ENCODE measurements around the gene RRP7A.
A peak's percentile ranks its signal among the peaks of the same experiment; 100 is the strongest.
"Not testable (repeated sequence)": the region's sequence is repeated elsewhere in the genome, so short reads cannot be mapped to it uniquely, and the experiment has no call there.

Gene RRP7A

DNA sequence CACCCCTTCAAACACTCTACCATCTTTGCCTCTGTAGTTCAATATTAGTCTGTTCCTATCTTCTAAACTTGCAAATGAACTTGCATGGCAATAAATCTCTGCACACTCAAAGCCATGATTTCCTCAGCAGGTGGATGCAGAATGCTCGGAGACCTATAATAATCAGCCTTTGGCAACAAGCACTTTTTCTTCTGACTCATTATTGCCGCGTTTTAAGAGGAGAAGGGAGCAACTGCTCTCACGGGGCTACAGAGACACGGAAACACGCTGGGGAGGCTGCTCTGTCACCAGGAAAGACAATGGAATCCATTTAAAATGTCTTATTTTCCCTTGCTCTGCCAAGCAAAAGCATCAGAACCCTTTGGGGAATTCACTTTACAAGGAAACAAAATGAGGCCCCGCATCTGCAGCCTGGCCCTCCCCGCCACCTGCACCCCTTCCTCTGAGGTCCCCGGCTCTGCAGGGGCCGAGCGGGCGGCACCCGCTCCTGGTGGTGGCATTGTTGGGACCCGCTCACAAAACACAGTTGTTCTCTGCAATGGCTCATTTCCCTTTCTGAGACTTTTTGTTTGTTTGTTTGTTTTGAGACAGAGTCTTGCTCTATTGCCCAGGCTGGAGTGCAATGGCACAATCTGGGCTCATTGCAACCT lies 15.6 kb upstream of the RRP7A start:
- not testable (repeated sequence) for DNase-seq

DNA sequence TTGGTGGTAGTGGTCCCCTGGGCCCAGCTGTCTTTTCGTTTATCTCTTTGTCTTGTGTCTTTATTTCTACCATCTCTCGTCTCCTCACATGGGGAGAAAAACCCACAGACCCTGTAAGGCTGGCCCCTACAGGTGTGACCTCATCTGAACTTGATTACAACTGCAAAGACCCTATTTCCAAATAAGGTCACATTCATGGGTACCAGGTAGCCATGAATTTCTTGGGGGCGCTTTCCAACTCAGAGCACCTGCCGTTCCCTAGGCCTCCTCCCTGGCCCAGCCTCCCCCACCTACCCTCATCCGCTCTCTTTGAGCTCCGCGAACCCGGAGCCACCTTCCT lies 14.0 kb upstream of the RRP7A start:
- DNase-seq, result no peak

DNA sequence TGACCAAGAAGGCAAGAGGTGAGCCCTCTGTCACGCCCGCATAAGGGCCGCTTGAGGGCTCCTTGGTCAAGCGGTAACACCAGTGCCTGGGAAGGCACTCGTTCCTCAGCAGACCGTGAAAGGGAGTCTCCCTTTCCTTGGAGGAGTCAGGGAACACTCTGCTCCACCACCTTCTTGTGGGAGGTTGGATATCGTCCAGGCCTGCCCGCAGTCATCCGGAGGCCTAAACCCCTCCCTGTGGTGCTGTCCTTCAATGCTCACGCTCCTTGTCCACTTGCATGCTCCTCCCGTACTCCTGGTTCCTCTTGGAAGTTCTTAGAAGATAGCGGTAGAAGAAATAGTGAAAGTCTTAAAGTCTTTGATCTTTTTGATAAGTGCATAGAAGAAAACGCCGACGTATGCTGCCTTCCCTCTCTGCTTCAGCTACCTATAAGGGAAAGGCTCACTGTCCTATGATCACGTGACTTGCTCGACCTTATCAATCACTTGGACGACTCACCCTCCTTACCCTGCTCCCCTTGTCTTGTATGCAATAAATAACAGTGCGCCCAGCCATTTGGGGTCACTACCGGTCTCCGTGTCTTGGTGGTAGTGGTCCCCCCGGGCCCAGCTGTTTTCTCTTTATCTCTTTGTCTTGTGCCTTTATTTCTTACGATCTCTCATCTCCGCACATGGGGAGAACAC lies 11.9 kb upstream of the RRP7A start:
- not testable (repeated sequence) for DNase-seq

DNA sequence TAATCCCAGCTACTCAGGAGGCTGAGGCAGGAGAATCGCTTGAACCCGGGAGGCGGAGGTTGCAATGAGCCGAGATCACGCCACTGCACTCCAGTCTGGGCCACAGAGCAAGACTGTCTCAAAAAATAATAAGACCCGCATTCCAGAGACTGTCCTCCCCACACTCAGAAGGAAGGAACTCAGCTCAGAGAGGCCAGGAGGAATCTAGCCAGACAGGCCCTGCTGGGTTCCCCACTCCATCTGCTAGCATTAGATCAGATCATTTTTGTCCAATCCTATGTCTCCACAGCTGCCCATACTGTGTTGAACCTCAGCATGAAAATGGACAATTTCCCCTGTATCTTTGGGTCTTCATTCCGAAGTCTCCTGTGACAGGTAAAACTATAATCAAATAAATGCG lies 9.8 kb upstream of the RRP7A start:
- DNase-seq, result not testable (repeated sequence)

DNA sequence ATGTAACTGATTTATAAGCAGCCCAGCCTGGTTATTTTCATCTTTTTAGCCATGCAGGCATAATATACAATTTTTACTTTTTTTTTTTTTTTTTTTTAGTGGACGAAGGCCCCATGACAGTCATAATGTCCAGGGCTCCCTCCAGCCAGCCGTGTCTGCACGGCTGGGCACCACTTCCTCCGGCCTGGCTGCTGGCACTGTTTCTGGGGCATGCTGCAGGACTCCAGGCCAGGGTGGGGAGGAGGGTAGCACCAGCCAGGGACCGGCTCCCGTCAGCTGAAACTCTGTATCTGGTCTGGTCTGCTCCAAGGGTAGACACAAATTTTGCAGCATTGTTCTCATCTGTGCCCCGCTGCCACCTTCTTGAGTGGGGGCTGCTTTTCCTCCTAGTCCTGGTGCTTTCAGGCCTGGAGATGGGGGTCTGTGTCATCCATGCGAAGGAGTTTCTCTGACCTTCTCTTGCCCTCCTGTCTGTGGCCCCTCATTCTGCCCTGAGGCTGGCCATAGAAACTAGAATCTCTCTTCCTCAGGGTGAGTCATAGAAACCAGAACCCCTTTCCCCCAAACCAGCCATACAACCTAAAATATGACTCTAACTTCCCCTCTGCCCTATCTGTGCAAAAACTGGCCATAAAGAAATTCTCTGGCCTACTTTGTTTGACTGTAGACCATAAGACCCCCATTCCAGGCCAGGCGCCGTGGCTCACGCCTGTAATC lies 9.2 kb upstream of the RRP7A start:
- DNase-seq, result no peak

DNA sequence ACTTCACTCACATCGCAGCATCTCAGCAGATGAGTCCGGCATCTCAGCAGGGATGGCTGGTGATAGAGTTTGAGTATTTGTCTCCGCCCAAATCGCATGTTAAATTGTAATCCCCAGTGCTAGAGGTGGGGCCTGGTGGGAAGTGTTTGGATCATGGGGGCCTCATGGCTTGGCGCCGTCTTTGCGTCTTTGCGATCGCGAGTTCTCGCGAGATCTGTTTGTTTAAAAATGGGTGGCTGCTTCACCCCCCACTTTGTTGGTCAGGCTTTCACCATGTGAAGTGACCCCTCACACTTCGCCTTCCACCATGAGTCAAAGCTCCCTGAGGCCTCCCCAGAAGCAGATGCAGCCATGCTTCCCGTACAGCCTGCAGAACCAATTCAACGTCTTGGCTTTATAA lies 3.0 kb upstream of the RRP7A start:
- no peak for DNase-seq

DNA sequence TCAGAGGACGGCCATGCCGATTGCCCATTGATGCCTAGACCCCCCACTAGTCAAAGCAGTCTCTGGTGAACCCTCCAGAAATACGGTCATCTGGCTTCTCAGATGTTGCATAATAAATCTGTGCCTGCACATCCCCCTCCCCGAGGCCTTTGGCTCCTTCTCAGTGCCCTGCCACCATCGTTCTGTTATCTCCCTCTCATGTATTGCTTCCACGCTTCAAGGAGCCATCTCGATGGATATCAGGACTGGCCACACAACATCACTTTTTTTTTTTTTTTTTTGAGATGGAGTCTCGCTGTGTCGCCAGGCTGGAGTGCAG lies 1.6 kb upstream of the RRP7A start:
- no peak for DNase-seq

DNA sequence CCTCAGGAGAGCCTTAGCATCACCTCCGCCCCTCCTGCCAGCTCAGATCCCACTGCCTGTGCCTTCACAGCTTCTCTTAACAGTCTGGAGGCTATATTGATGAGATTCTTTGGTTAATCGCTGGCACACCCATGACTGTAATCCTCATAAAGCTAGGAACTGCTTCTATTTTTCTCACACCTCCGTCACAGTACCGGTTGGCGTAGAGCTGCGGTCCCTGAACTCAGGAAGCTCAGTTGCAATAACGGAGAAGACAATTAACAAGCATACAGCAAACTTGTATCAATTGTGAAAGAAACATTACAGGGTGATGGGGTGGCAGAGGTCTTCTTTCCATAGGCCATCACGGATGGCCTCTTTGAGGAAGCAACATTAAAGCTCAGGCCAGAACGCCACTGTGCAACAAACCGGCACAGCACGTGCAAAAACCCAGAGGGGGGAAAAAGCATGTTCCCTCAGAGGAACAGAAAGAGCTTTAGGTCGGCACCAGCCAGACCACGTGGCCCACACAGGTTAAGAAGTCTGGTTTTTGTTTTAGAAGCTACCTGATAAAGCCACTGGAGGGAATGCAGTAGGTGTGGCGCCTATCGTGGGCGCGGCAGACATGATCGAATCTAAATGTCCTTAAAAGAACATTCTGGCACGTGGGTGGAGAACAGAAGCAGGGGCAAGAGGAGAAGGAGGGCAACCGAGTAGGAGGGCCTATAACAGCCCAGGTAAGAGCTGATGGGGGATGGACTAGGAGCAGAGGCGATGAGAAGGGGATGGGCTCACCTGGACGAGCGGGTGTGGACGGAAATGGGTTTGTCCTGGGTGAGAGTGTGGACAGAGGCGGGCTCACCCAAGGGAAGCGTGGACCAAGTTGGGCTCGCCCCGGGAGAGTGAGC lies 715 bp downstream of the RRP7A start:
- not testable (repeated sequence) for DNase-seq

DNA sequence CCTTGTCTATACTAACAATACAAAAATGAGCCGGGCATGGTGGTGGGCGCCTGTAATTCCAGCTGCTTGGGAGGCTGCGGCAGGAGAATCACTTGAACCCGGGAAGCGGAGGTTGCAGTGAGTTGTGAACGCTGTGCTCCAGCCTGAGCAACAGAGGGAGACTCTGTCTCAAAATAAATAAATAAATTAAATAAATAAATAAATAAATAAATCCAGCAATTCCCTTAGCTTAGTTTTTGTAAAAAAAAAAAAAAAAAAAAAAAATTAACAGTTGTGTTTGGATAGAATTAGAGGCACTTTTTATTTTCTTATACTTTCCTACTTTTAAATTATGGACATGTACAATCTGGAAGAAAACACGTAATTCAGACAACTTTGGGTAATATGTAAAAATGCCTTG lies 2.5 kb downstream of the RRP7A start:
- not testable (repeated sequence) for DNase-seq

DNA sequence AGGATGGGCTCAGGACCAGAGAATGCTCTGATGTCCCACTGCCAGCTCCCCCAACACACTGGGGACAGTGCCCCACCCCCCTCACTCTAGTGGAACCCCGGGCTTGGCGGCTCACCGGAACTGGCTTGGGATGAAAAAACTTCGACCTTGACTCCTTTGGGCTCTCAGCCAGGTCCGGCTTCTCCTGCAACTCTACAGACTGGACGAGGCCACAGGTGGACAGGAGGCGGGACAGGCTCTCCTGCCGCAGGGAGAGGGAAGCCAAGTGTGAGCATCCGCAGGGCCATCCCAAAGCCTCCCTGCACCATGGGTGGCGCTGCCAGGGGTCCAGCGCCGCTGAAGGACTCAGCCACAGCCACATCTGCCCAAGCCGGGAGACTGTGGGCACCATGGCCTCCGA lies 3.7 kb downstream of the RRP7A start:
- DNase-seq, result no peak

DNA sequence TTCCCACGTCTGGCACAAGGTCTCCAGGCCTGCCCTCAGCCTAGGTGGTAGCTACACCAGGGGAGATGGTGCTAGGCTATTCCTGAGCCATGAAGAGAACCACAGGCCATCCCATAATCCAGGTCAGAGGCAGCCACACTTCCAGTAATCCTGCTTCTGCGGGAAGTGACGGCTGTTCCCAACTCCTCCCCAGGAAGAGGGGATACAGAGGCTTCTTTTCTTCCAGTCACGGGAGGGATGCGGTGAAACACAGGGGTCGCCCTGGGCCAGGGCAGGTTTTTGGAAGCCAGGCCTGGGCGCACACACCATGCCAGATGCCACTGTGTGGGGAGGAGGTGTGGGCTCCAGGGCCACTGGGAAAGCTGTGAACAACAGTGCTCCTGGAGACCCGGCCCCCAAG lies 4.3 kb downstream of the RRP7A start:
- not testable (repeated sequence) for DNase-seq

DNA sequence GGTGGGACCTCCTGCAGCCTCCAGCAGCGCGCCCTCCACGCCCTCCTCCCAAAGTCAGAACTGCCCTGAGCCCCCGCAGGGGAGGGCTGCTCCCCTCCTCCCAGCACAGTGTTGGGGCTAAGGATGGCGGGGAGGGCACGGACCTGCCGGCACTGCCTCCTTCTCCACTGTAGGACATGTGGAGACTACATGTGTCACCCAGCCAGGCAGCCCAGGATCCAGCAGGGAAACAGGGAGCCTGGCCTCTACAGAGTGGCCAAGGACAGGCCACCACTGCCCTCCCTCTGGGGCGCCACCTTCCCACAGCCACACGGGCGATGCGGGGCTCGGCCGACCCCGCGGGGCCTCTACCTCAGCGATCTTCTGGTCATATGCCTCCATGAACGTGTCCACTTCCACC lies 5.3 kb downstream of the RRP7A start:
- DNase-seq, result not testable (repeated sequence)

DNA sequence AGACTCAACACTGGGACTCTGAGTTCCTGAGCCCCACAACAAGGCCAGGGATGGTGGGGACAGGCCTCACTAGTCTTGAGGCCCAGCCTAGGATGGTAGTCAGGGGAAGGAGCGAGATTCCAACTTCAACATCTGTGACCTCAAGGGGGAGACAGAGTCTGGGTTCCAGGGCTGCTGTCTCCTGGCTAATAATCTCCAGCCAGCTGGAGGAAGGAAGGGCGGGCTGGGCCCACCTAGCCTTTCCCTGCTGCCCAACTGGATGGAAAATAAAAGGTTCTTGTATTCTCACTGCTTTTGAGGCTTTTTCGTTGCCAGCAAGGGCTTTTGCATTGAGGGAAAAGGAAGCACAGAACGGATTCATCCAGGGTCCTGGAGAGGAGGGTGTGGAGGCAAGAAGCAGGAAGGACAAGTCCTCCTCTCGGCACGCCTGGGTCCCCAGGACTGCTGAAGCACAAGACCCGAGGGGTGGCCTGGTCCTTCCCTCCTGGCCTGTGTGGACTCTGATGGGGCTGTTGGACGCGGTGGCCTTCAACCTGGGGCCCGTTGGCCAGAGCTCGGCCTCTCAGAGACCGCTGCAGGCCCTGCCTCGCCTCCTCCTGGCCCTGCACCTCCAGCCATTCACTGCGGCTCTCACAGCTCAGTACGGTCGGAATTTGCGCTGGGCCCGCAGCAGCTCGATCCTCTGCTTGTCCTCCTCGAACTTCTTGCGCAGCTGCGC lies 7.2 kb downstream of the RRP7A start:
- not testable (repeated sequence) for DNase-seq

DNA sequence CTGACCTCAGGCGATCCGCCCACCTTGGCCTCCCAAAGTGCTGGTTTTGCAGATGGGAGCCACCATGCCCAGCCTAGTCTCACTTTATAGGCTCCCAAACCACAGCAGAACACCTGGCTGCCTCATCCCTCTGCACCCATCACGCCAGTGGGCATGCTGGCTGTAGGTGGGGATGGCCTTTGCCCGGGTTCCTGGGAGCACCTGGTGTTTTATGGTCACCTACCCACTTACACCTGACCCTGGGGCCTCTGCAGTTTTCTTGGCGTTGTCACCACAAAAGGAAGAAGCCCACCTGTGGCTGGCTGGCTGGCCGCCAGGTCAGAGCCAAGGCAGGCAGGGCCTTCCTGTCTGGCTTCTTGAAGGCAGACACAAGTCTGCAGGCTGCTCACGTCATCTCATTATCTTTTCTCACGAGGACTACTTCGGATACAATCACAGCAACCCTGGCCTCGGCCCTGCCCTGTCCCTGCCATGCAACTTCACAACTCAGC lies 8.2 kb downstream of the RRP7A start:
- no peak for DNase-seq

DNA sequence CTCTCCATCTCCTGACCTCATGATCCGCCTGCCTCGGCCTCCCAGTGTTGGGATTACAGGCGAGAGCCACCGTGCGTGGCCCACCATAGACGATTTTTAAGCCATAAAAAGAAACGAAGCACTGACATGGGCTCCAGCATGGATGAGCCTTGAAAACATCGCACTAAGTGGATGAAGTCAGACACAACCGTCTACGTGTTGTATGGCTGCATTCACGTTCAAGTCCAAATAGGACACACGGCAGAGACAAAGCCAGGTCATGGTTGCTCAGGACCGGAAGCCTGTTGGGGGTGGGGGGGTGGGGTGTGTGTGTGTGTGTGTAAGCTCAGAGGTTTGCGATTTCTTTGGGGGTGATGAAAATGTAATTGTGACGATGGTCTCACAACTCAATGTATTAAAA lies 10.0 kb downstream of the RRP7A start:
- no peak for DNase-seq

DNA sequence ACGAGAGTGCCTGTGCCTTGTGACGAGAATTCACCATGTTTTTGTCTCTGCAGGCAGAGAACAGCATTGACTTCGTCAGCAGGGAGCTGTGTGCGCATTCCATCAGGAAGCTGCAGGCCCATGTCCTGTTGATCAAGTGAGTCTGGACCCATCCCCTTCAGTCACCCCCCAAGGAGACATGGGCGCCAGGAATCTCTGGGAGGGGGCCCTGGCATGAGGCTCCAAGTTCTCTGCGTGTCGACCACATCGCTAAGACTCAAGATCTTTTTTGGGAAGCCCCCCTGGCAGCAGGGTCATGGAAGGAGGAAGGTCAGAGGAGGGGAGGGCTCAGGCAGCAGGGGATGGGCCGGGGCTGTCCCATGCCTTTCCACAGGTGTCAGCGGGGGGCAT lies 10.6 kb downstream of the RRP7A start:
- not testable (repeated sequence) for DNase-seq

DNA sequence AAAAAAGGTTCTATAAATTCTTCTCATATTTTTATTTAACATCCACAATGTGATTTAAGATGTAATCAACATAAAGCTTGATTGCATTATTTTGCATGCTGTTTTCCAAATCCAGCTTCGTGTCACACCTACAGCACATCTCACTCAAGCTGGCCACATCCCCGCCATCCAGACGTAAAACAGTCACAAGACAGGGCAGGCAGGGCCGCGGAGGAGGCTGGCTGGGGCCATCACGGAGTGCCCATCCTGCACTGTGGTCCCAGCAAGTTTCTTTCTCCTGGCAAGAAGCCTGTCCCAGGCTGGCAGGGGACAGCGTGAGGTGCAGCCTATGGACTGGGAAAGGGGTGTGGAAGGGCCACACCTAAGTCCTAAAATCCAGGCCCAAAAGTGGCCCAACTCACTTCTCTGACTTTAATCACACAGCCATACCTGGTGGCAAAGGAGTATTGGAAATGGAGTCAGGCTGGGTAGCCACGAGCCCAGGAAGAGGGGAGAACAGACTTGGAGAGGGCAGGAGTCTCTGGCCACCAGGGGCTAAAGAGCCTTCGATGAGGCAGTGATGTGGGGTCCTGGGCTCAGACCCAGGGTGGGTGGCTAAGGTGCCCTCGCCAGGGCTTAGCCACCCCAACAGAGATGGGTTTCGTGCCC lies 11.1 kb downstream of the RRP7A start:
- DNase-seq, result not testable (repeated sequence)

DNA sequence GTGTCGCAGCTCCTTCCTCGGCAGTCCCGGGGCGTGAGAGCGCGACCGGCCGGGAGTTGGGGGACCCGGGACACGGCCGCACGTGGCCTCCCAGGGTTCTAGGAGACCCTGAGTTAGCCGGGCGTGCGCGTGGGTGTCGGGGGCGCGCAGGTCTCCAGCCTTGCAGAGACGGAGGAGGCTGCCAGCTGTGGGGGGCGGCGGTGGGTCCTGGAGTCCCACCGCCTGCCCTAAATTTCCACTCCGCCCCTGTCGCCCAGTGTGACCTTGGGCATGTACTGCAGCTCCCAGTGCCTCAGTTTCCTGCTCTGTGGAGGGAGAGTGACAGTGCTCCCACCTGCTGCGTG lies 18.8 kb downstream of the RRP7A start:
- no peak for DNase-seq

DNA sequence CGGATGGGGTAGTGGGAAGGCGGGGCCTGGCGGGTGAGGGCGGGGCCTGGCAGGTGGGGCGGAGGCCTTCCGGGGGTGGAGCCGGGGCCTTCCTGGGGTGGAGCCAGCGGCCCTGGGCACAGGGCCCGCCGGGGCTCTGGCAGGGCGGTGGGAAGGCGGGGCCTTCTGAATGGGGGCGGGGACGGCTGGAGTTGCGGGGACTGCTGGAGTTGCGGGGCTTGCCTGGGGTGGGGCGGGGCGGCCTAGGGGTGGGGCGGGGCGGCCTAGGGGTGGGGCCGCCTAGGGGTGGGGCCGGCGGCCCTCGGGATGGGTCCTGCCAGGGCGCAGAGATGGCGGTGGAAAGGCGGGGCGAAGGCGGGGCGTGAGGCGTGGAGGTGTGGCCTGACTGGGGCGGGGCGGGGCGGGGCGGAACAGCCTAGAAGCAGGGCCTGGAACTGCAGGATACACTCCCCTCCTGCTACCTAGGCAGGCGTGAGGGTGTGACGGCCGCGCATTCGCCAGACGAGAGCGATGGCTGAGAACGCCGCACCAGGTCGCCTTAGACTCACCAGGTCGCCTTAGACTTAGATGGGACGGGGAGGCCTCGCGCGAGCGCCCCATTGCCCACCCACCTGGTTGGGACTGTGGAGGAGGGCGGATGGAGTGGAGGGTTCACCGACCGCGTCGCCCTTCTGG lies 19.3 kb downstream of the RRP7A start:
- peak; percentile 62 for DNase-seq

DNA sequence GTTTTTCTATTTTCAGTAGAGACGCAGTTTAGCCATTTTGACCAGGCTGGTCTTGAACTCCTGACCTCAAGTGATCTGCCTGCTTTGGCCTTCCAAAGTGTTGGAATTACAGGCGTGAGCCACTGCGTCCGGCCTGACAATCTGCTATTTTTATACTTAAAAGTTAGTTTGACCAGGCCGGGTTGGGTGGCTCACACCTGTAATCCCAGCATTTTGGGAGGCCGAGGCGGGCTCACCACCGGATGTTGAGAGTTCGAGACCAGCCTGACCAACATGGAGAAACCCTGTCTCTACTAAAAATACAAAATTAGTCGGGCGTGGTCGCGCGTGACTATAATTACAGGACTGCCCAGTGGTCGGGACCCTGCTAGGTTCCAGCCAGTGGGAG lies 19.8 kb downstream of the RRP7A start:
- DNase-seq, result not testable (repeated sequence)

DNA sequence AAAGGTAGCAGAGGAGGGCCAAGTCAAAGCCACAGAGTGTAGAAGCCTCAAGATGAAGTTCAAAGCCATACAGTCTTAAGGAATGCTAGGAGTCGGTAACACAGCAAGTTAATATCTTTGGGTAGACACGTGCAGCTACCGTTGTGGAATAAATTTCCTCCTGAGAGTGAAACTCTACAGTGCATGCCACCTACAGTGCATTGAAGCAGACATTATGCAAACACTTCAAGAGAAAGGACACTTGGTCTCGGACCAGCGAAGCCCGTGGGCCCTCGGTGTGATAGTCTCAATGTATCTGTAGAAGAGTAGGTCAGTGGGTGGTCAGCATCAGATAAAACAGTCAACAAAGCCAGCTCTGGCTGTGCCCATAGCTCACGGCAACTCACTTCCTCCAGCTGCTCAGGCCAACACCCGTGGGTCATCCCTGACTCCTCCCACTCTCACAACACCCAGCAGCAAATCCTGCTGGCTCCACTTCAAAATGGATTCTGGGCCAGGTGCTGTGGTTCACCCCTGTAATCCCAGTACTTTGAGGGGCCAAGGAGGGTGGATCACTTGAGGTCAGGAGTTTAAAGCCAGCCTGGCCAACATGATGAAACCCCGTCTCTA lies 24.0 kb downstream of the RRP7A start:
- not testable (repeated sequence) for DNase-seq
